HepG2 (cell line): ENCODE measurements around the gene TOR4A.
"Not testable (repeated sequence)": the region's sequence is repeated elsewhere in the genome, so short reads cannot be mapped to it uniquely, and the experiment has no call there.

Experiments used
- FOXM1 ChIP-seq: sonication (generic); formaldehyde crosslinking; IDR thresholded peaks from 2 replicates; pipeline ENCODE4 v1.5.0; 2020; ENCODE audit warnings: missing genetic modification reagents
- POLR2A ChIP-seq, 2 experiments: IDR thresholded peaks; 2 replicates each; pipeline ENCODE4 v1.6.1; 2011; ENCODE audit warnings: low read depth in 2 of 2, low read length in 2 of 2, mild to moderate bottlenecking in 1 of 2, moderate library complexity in 1 of 2; ENCODE audit not compliant: insufficient read depth in 1 of 2
- RELA ChIP-seq: sonication (generic); formaldehyde crosslinking; IDR thresholded peaks from 2 replicates; pipeline ENCODE4 v1.4.0; 2020; ENCODE audit warnings: missing genetic modification reagents
- ZNF337 ChIP-seq: sonication (generic); formaldehyde crosslinking; IDR thresholded peaks from 2 replicates; pipeline ENCODE4 v1.5.1; 2020; ENCODE audit warnings: missing genetic modification reagents, low read depth, mild to moderate bottlenecking, borderline replicate concordance

DNA sequence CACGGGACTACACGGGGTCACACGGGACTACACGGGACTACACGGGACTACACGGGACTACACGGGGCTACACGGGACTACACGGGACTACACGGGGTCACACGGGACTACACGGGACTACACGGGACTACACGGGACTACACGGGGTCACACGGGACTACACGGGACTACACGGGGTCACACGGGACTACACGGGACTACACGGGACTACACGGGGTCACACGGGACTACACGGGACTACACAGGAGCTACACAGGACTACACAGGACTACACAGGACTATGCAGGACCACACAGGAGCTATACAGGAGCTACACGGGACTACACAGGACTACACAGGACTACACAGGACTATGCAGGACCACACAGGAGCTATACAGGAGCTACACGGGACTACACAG, 52.1 kb downstream of the TOR4A start:
- TF ChIP-seq RELA; ZNF337 (CRISPR knock-in tag); POLR2A (IDR thresholded peaks at IDR 0.05; ENCODE audit: insufficient read depth in 1 of 2, low read depth in 2 of 2, low read length in 2 of 2); FOXM1: not testable (repeated sequence)
